NB4 (cell line): ENCODE results near the gene CDK2.

Source experiments
- MYC ChIP-seq: IDR thresholded peaks from 2 replicates; pipeline ENCODE4 v1.6.1; 2011; ENCODE audit warnings: low read depth, low read length
- POLR2A ChIP-seq: IDR thresholded peaks from 2 replicates; pipeline ENCODE4 v1.6.1; 2011; ENCODE audit warnings: mild to moderate bottlenecking; ENCODE audit not compliant: insufficient read length; ENCODE audit errors: extremely low read depth
- TF ChIP-seq, protein P1 (sequence below): IDR thresholded peaks from one replicate; pipeline ENCODE4 v1.5.1; 2012; ENCODE audit warnings: low read depth, low read length

DNA sequence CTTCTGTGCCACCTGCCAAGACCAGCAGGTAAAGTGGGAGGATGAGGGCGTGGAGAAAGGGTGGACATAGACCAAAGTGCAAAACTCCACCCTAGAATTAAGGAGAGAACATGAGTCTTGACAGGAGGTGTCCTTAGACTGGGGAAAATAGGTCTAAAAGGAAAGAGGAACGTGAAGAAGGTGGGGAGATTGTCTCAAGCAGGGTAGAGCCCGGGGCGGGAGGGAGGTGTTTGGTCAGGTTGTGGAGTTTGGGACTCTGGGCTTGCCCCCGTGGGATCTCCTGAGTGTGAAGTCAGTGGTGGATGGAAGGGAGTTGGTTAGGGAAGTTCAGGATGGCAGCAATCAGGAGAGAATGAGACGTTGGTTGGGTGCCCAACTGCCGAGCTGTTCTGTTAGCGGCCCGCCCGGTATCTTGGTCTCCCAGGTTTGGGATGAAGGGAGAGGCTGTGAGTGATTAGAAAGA is 35.3 kb upstream of the CDK2 start:
- TF ChIP-seq, protein P1, sequence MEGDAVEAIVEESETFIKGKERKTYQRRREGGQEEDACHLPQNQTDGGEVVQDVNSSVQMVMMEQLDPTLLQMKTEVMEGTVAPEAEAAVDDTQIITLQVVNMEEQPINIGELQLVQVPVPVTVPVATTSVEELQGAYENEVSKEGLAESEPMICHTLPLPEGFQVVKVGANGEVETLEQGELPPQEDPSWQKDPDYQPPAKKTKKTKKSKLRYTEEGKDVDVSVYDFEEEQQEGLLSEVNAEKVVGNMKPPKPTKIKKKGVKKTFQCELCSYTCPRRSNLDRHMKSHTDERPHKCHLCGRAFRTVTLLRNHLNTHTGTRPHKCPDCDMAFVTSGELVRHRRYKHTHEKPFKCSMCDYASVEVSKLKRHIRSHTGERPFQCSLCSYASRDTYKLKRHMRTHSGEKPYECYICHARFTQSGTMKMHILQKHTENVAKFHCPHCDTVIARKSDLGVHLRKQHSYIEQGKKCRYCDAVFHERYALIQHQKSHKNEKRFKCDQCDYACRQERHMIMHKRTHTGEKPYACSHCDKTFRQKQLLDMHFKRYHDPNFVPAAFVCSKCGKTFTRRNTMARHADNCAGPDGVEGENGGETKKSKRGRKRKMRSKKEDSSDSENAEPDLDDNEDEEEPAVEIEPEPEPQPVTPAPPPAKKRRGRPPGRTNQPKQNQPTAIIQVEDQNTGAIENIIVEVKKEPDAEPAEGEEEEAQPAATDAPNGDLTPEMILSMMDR: no peak
- TF ChIP-seq POLR2A (no peak), MYC (no peak)
